Upper lobe of left lung (tissue), 6 donors: ENCODE results near the gene NTF4. TPM values are rescaled to one million over a fixed set of nuclear protein-coding genes. Genes with fewer than 3 reads are reported as not detected.
"Not testable (repeated sequence)": the region's sequence is repeated elsewhere in the genome, so short reads cannot be mapped to it uniquely, and the experiment has no call there.

Source experiments
- ATAC-seq, 2 donors: fragments of 200-7000 bp; cut with Tn5 transposase; one replicate each; pipeline ENCODE4 v1.9.1; 2022; ENCODE audit warnings: mild to moderate bottlenecking in 2 of 2, moderate library complexity in 2 of 2; ENCODE audit not compliant: low FRiP score in 2 of 2
- DNase-seq, 2 donors: peaks; one replicate each; pipeline ENCODE4 v3.0.0-alpha.2; 2019 to 2020
- H3K27ac ChIP-seq, 4 donors: fragments of 200-600 bp; sonication (generic); one replicate each; pipeline ENCODE4 v1.5.1; 2016 to 2019
- H3K27me3 ChIP-seq, 4 donors: fragments of 200-600 bp; sonication (generic); one replicate each; pipeline ENCODE4 v1.5.1; 2017 to 2019
- H3K36me3 ChIP-seq, 4 donors: fragments of 200-600 bp; sonication (generic); one replicate each; pipeline ENCODE4 v1.5.1; 2016 to 2019
- H3K4me1 ChIP-seq, 4 donors: fragments of 200-600 bp; sonication (generic); one replicate each; pipeline ENCODE4 v1.5.1; 2018 to 2019
- H3K4me3 ChIP-seq, 4 donors: fragments of 200-600 bp; sonication (generic); one replicate each; pipeline ENCODE4 v1.5.1; 2017 to 2019; ENCODE audit warnings: mild to moderate bottlenecking in 2 of 4, moderate library complexity in 1 of 4
- H3K9me3 ChIP-seq, 4 donors: fragments of 200-600 bp; sonication (generic); one replicate each; pipeline ENCODE4 v1.5.1; 2018 to 2019
- CTCF ChIP-seq, 6 experiments: fragments of 450-650 bp in 4 of 6; fragments of 200-600 bp in 2 of 6; sonication (generic) in 2 of 6; IDR thresholded peaks; one replicate each; pipeline ENCODE4 v1.5.1; 2016 to 2019; ENCODE audit warnings: antibody characterized with exemption in 6 of 6
- EP300 ChIP-seq, 4 donors: sonication (generic); formaldehyde crosslinking; IDR thresholded peaks; one replicate each; pipeline ENCODE4 v1.5.1; 2017; ENCODE audit warnings: antibody characterized with exemption in 4 of 4, control low read depth in 2 of 4
- POLR2A ChIP-seq, 4 donors: fragments of 450-650 bp; IDR thresholded peaks; one replicate each; pipeline ENCODE4 v1.5.1; 2016 to 2017; ENCODE audit warnings: antibody characterized with exemption in 4 of 4, mild to moderate bottlenecking in 2 of 4
- POLR2AphosphoS5 ChIP-seq, 2 donors: sonication (generic); formaldehyde crosslinking; IDR thresholded peaks; one replicate each; pipeline ENCODE4 v1.5.1; 2017; ENCODE audit warnings: antibody characterized with exemption in 2 of 2
- WGBS, 2 donors: methylation state at CpG; one replicate each; pipeline ENCODE4 v1.1.5; 2017 to 2018; 5-methylcytosine and 5-hydroxymethylcytosine counted together
- total RNA-seq, 6 donors: library from RNA; depleted of rRNA in 4 of 6; stranded (reverse); fragments of >200 nt in 4 of 6; gene quantifications; one replicate each; pipeline versions ENCODE4 v1.1.0 to v1.2.1, GENCODE V29; 2016 to 2021
- donor health status: DM: no; HTN: no; CAD: no; lungs with moderate emphysema.
- donor health status: DM: no; HTN: yes; CAD: no; lungs with severe emphysema.

The NTF4 gene
- total RNA-seq, 6 donors from 2014 or later: 1.2 to 10.5 (median 4.9) TPM

GRCh38 chr19:49059053-49059452 lies 5.6 kb downstream of the NTF4 start:
- no peak overlapping the region for H3K4me3 ChIP-seq
- peaks cover 0 to 20% (median 3%) of the 10 kb centered on the region in 4 donors for H3K27me3 ChIP-seq
- no peaks in the 10 kb centered on the region for H3K9me3 ChIP-seq
- WGBS, 2 donors: 46 to 64% methylated on average over 9 of the region's 9 CpGs
- no peak for DNase-seq
- ATAC-seq: no peak
- peaks cover 16 to 27% (median 22%) of the 10 kb centered on the region in 4 donors for H3K4me1 ChIP-seq
- H3K27ac ChIP-seq: no peak overlapping the region
- TF ChIP-seq CTCF (IDR thresholded peaks at IDR 0.05) (no peak), POLR2AphosphoS5 (IDR thresholded peaks at IDR 0.05) (no peak), EP300 (IDR thresholded peaks at IDR 0.05) (no peak), POLR2A (IDR thresholded peaks at IDR 0.05) (no peak)
- H3K36me3 ChIP-seq: no peaks in the 10 kb centered on the region

GRCh38 chr19:49058562-49058961 lies 6.1 kb downstream of the NTF4 start:
- H3K27me3 ChIP-seq: peaks cover 0 to 15% (median 3%) of the 10 kb centered on the region in 4 donors
- TF ChIP-seq POLR2A (IDR thresholded peaks at IDR 0.05) (no peak), EP300 (IDR thresholded peaks at IDR 0.05) (no peak), POLR2AphosphoS5 (IDR thresholded peaks at IDR 0.05) (no peak), CTCF (IDR thresholded peaks at IDR 0.05) (no peak)

GRCh38 chr19:49057636-49058234 lies 6.9 kb downstream of the NTF4 start, which contains the start of gene CGB7:
Gene CGB7, minus strand, starts transcription at chr19:49057749. Its CDS starts 2,374 bp downstream, at chr19:49055375.
- 4 to 9% methylated on average over 7 to 29 of the region's 38 CpGs for WGBS, 2 donors
- no peak within 1 kb of the TSS for H3K27ac ChIP-seq

More at GRCh38 chr19:49058562-49058961, 6.1 kb downstream of the NTF4 start:
- 40 to 52% methylated on average over 7 to 10 of the region's 10 CpGs for WGBS, 2 donors
- H3K4me1 ChIP-seq: peaks cover 16 to 27% (median 22%) of the 10 kb centered on the region in 4 donors
- no peaks in the 10 kb centered on the region for H3K9me3 ChIP-seq
- ATAC-seq (no peak), DNase-seq (no peak)
- no peaks in the 10 kb centered on the region for H3K36me3 ChIP-seq
- no peak overlapping the region for H3K27ac ChIP-seq
- H3K4me3 ChIP-seq: no peak overlapping the region

GRCh38 chr19:49056902-49057596 lies 7.6 kb downstream of the NTF4 start:
- not testable (repeated sequence) for H3K9me3 ChIP-seq, H3K36me3 ChIP-seq, H3K27ac ChIP-seq
- DNase-seq: peak in 1 of 2 donors; percentile 81
- Histone ChIP-seq H3K4me3 (peak overlapping the region; percentile 38 to 55 (median 50)), H3K4me1 (peaks cover 16 to 27% (median 22%) of the 10 kb centered on the region in 4 donors), H3K27me3 (peaks cover 0 to 13% (median 3%) of the 10 kb centered on the region in 4 donors)
- 6 to 12% methylated on average over 7 to 34 of the region's 34 CpGs for WGBS, 2 donors
- peak; percentile 16 to 54 for ATAC-seq

More at GRCh38 chr19:49057636-49058234, 6.9 kb downstream of the NTF4 start, which contains the start of gene CGB7:
- ATAC-seq (peak; percentile 80 to 86), DNase-seq (peak; percentile 70 to 86)
- H3K36me3 ChIP-seq: no peaks in the 10 kb centered on the region
- H3K4me1 ChIP-seq: peaks cover 16 to 27% (median 22%) of the 10 kb centered on the region in 4 donors
- no peaks in the 10 kb centered on the region for H3K9me3 ChIP-seq
- peaks cover 0 to 13% (median 3%) of the 10 kb centered on the region in 4 donors for H3K27me3 ChIP-seq
- H3K4me3 ChIP-seq: peak within 1 kb of the TSS; percentile 38 to 55 (median 50)
- no peak for TF ChIP-seq POLR2A (IDR thresholded peaks at IDR 0.05)
- no peak for TF ChIP-seq EP300 (IDR thresholded peaks at IDR 0.05)
- TF ChIP-seq CTCF (IDR thresholded peaks at IDR 0.05): no peak
- no peak for TF ChIP-seq POLR2AphosphoS5 (IDR thresholded peaks at IDR 0.05)
